Fibroblast of the conjunctiva (primary cell): Measurements from ENCODE around the gene PRDM2.

Experiments used
- DNase-seq: peaks from one replicate; pipeline ENCODE4 v3.0.0-alpha.2; 2010; ENCODE audit warnings: low read depth

PRDM2 gene

DNA sequence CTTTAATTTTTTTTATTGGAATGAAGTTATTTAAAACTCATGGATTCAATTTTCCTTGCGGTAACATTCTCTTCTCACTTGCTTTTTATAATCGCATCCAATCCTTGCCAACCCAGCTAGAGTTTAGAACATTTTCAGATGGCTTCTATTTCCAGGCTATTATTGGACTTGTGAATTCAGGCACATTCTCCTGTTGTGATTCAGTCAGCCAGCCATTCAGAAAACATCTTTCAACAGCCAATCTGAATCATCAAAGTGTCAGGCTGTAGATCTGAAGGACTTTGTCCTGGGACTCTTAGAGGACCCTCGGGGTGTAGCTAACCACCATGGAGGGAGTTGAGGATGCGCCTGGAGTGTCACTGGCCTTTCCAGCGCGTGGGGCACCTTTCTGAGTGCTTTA is 92.4 kb downstream of the PRDM2 start:
- DNase-seq, result peak; percentile 34

DNA sequence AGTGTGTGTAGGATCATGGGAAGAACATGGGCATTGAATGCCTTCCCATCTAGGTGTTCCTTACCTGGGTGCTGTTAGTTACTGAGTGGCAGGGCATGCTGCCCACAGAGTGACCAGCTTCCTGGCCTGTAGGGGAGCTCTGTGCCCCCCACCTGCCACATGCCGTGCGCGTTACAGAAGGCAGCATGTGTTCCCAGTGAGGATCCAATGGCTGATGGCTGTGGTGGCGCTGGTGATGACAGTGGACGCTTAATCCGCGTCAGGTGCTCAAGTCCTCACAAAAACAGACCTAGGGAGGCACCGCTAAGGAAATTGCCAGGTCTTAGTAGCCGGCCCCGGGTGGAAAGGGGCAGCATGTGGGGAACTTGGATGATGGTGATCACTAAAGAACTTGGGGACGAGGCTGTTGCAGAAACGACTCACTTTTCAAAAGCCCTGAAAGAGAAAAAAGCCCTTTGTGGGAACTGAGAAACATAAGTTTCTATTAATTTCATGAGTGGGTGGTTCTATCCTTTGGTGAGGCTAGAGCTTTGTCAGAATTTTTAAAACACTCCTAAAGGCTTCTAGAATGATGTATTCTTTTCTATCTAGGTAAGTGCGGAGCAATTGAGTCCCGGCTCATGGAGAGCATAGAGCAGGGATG is 93.2 kb downstream of the PRDM2 start:
- no peak for DNase-seq

DNA sequence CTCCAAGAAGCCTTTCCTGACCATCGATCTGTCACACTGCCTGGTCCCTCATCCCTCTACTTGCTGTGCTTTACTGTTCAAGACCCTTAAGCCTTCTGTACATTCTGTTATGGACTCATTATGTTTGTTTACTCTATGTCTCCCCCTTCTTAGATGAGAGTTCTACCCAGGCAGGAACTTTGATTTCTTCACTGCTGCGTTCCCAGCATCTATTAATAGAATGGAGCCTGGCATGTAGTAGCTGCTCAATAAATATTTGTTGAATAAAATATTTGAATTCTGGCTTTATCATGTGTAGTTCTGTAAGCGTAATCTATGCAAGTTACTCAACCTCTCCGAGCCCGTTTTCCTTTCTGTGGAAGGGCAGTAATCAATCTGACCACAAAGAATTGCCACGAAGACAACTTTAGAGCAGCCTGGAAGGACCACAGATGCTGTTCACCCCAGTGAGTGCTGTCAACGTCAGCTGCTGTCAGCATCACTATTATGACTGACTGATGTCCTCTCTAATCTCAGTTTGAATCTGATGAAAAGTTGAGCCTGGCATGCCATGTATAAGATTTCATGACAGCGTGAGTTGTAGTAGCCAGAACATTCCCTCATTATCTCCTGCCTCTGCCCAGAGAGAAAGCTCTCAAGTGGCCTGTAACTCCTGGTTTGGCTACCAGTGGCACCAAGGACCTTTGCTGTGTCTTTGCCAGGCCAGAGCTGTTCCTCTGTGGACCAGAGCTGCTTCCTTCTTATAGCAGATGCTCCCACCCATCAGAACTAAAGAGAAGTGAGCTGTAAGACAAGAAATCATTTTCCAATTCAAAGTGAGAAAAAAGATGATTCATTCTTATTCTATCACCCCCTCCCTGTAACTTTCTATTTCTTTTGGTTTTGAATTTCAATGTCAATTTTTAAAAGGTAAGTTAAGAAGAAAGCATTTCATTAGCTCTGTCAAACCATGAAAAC is 94.5 kb downstream of the PRDM2 start:
- DNase-seq, result no peak

DNA sequence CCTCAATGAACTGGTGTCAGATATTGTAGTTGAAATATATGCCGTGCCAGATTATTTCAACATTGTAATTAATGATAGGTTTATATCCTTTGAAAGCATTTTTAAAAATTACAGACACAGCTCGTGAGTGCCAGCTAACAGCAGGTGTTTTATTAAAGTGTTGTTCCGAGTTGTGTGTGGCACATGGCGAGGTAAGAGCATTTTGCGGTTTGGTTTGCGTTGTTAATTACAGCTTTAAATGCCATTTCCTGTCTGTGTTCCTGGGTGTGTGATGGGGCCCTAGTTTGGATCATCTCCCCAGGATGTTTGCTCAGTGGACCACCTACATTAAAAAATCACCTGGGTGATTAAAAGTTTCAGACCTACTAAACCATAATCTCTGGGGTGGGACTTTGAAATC is 97.4 kb downstream of the PRDM2 start:
- DNase-seq, result no peak

DNA sequence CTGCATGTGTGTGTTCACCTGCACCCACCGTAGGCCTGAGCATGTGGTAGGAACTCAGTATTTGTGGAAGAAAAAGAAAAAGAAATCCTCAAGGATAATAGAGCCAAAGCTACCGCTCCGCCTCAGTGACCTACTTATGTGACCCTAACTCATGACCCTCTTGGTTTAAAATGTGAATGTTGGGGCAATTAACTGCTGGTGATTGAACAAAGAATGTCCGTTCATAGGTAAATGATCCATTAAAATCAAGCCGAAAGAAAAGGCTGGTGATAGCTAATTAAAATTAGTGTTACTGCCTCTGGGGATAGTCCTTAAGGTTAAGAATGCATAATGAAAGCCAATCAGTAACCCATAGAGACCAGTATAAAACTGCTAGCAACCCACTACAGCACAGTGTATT is 98.1 kb downstream of the PRDM2 start:
- DNase-seq, result no peak

DNA sequence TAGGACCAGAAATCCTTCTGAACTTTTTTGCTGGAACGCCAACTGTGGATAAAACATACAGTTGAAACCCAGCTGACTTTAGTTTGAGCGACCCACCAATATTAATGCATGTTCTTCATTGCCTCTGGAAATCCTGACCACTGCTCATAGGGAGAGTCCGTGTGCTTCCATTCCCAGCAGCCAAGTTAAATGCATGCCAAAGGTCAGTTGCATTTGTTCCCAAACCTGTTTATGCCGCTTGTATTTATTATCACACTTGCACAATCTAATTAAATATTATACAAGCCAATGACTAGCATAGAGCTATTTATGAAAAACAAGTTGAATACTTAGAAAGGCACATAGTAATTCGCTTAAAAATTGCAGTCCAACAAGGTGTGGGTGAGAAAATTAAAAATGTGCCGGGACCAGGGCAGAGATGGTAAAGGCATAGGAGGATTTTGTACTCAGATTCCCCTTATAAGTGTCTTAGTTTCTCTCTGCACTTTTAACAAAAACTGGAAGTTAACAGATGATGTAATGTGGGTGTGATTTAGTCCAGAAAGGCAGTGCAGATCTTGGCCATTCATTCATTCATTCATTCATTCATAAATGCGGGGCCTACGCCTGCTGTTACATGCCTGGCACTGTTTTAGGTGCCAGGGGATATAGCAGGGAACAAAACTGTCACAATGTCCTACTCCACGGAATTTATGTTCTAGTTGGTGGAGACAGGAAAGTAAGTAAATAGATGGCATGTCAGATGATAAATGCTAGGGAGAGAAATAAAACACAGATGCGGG is 99.7 kb downstream of the PRDM2 start:
- DNase-seq, result no peak

DNA sequence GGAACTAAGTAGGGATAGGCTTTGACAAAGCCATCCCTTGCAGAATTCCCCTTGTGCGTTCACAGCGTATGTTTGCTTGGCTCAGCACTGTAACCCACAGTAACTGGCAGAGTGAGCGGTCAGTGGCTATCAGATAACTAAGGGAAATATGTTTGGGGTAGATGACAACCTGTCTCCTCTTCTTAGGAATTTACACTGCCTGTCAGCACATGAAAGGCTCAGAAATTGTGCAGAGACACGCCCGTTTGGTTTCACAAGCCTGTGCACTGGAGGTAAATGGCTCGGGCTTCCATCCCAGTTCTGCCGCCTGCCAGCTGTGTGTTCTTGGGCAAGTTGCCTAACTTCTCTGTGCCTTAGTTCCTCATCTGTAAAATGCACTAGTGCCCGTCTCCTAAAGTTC is 101.2 kb downstream of the PRDM2 start:
- no peak for DNase-seq

DNA sequence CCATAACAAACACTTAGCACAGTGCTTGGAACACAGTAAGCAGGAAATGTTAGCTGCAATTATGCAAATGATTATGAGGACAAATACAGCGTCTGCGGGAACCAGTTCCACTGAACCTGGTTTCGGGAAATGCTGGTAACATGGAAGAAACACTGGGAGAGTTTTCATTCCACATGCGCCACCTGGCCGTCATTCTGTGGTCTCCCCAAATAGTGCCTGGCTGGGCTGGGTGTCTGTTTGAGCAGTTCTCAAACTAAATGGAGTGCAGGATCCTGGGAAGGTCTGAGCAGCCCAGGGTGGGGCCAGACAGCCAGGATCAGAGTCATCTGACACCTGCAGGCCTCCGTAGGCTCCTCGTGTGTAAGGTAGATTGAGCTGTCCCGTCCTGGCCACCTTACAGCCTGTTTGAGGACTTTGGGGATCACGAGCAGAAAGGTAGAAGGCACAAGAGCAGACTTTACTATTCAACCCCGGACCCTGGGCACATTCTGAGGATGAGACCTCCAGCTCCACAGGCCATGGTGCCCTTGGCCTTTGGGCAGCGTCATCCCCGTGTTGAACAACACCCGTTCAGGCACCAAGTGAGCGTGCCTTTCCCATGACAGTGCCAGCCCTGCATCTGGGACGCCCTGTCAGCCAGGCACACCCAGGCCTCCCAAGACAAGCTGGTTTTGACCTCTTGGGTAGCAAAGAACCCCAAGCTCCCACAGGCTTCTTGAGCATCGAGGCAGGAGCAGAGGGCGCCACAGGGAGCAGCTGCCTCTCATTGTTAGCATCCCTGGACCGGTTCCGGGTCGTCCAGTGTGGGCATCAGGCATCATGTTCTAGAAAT is 101.9 kb downstream of the PRDM2 start:
- DNase-seq, result no peak

DNA sequence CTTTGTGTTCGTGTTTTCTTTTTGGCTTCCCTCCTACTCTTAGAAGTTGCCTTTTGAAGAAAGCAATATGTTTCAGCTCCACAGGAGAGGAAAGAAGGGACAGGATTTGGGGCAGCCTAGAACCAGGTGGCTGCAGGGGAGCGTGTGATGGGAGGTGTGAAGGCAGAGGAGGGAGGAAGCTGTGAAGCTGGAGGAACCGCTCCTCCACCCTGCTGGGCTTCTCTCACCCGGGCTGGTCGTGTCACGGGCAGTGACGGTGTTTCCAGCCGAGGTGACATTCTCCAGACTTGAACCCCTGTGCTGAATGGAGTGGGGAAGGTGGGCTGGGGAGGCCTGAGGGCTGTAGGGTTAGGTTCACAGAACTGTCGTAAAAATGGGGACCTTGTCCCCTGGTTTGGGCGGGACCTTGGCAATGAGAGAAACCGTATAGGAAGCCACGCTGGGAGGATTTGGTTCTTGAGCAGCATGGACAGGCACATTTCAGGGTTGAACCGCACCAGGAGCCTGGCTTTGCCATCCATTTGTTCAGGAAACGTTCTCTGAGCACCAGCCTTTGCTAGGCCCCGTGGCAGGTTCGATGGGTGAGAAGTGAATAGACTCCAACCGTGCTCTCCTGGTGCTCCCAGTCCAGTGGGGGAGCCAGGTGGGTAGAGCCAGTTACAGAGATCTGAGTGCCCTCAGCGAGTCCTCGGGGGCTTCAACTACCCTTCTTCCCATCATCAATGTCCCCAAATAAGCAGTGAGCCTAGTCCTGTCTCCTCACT is 103.0 kb downstream of the PRDM2 start:
- DNase-seq, result no peak

DNA sequence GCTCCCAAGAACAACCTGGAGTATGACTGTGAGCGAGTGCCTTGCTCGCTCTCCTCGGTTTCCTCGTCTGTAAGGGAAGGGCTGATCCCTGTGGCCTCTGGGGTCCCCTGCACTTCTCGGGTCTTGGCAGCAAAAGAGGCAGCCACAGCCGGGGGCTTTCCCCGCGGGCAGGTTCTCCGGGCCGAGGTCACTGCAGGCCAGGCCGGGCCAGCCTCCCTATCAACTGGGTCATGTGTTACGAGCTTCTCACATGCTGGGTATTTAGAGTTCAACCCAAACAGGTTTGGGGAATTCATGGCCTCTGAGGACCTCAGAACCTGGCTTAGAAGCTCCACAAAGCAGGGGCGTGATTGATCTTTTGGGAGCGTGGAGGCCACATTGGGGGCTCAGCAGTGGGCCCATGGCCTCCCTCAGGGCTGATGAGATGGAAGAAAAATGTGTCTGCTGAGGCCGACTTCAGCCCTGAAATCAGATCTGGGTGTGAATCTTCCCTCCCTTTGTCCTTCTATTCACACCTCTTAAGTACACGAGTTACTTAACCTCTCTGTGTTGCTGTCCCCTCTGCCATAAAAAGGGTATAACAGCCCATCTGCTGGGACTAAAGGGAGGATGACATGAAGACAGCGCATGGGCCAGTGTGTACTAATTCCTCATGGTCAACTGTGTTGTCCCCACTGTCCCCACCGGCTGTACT is 103.7 kb downstream of the PRDM2 start:
- DNase-seq, result no peak

DNA sequence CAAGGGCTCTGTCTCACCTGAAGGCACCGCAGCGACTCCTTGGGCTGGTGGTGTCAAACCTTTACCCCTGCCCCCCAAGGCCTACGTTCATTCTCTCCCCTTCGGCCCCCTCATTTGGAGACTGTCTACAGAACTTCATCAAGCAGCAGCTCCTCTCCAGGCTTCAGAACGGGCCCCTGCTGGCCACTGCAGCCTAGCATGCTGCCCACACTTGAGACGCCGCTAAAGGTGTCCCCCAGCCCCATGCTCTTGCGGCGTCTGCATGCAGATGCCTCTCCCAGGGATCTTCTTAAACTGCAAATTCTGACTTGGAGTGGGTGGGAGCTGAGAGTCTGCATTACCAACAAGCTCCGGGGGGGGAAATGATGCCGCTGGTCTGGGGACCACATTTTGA is 104.2 kb downstream of the PRDM2 start:
- DNase-seq, result no peak

DNA sequence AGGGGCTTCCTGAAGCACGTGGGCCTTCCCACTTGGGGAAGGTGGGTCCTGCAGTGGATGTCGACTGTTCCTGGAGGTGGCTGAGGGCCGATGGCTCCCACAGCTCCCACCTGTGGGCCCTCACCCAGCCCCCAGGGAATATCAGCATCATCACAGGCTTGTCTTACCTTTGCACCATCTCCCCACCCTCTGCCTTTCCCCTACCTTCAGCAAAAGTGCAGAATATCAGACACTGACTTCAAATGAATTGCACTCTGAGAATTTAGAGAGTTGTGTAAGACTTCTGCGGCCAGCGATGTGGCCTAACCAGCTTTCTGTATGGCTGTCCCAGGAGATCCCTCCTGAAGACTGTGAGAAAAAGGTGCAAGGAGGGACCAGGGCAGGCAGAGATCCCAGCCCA is 105.4 kb downstream of the PRDM2 start:
- DNase-seq, result no peak

DNA sequence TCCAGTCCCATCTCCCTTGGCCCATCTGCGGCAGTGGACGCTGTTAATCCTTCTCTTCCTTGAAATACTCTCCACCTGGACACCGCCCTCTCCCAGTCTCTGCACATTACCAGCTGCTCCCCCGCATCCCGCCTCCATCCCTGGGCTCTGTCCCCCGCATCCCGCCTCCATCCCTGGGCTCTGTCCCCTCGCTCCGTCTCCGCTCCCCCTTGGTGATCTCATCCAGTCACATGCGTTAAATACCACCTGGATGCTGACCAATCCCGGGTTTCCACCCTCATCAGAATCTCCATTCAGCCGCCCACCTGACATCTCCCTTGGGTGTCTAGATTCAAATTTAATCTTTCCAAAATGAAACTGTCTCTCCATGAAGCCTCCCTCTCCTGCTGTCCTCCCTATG is 106.1 kb downstream of the PRDM2 start:
- DNase-seq, result no peak

DNA sequence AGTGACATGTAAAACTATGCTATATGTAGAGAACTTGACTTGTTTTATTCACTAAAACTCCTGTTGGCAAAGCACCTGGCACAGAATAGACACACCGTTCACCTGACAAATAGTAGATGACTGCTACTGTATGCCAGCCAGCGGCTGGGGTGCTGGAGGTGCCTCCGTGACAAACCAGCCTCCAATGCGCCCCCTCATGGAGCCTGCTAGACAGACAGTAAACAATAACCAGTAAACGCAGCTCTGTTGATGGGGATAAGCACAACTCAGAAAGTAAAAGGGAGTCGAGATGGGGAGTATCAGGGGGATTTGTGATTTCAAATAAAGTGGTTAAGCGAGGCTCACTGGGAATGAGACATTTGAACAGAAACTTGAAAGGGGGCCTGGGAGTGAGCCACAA is 107.2 kb downstream of the PRDM2 start:
- no peak for DNase-seq

DNA sequence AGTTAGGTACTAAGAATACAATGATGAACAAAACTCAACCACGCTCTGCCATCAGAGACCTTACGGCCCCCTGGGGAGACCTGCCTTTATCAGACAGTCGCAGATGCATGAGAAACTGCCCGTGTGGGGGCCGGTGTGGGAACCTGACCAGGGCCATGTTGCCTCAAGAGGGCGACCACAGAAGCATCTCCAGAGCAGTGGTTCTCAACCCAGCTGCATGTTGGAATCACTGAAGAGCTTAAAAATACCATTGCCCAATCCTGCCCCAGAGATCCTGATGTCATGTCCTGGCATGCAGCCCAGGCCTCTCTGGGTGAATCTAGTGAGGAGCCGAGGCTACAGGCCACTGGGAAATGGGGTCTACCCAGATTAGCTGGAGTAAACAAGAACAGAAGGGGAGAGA is 108.7 kb downstream of the PRDM2 start:
- peak; percentile 31 for DNase-seq

DNA sequence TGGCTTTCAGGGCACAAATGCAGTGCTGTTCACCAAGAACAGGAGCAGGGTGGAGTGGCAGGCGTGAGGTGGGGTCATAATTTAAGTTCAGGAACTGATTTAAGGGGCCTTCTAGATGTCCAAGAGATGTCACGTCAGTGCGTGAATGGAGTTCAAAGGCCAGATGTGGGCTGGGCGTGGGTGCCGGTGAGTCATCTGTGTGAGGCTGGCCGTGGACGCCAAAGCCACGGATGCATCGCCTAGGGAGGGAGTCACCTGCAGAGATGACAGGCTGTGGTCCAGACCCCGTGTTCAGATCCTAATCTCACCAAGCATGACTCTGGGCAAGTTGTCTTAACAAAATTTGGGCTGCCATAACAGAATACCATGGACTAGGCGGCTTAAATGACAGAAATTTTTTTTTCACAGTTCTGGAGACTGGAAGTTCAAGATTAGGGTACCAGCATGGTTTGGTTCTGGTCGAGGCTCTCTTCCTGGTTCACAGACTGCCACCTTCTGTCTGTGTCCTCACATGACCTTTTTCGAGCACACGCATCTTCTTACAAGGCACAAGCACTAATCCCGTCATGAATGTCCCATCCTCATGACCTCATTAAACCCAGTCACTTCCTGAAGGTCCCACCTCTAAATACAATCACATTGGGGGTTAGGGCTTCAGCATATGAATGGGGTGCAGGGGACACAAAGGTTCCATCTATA is 109.6 kb downstream of the PRDM2 start:
- no peak for DNase-seq

DNA sequence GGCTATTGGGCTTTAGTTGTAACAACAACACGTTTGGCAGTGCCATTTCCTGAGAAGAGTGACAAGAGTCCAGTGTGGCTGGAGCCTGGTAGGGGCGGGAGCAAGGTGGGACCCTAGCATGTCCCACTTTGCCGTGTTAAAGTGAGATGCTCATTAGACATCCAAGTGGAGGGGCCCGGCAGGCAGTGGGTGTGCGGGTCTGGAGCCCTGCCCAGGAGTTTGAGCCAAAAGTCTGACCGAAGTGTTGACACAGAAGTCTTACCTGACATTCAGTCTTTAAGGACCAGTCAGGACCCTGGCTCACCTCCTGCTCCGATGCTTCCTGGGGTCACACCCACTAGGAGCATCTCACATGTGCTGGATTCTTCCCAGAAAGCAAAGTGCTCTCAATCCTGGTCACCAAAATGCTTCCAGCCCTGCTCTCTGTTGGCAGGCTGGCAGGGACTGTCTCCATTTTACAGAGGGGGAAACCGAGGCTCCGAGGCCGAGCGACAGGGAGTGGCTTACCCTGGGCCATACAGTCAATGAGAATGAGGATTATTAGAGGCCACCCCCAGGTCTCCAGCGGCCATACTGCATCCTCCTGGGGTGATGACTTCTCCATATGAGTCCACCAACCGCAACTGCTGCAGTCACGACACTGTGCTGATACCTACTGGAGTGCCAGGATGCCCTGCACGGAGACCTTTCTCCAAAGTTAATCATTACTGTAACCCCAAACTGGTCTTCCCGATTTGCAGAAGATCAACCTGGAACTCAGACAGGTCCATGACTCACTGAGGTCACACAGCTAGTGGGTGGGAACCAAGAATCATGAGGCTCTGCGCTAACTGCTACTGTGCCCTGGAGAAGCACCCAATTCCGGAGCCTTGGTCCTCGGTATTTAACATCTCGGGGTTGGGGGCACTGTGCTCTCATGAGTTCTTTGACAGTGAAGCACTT is 112.7 kb downstream of the PRDM2 start:
- no peak for DNase-seq

DNA sequence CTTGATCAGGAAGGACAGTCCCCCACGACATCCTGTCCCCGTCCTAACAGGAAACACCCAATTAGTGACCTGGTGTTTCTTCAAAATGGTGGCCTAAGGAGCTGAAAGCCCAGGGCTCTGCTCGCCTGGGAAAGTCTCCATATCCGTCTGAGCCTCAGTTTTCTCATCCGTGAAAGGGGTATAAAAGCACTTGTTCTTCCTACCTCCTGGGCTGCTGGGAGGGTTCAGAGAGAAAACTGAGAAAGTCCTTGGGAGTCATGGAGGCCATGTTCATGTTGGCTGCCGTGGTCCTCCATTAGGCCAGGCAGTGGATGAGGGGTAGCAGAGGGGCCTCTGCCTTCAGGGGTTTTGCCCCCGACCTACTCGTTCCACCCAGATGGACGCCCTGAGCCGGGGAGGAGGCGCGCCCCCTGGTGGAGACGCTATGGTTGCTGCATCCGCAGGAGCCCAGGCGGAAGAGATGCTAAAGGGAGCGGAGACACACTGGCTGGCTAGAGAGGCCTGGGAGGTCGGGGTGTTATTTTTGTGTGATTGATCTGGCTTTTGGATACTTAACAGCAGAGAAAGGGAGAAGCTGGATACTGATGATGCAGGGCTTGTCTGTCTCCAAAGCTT is 113.5 kb downstream of the PRDM2 start:
- DNase-seq, result no peak
